MM.1S (cell line): Measurements from ENCODE around the gene SMPD3.

Experiments
- EZH2 ChIP-seq: fragments of 300-600 bp; sonication (generic); optimal IDR thresholded peaks from 2 replicates; pipeline ENCODE3; 2017; ENCODE audit warnings: low read depth, mild to moderate bottlenecking, antibody characterized with exemption, low read length, mixed read lengths
- EZH2phosphoT487 ChIP-seq: fragments of 300-600 bp; sonication (generic); IDR thresholded peaks from 2 replicates; pipeline ENCODE4 v1.6.1; 2018; ENCODE audit warnings: antibody characterized with exemption, low read length
- TF ChIP-seq, protein P1 (sequence below): fragments of 300-600 bp; sonication (generic); IDR thresholded peaks from 2 replicates; pipeline ENCODE4 v1.5.1; 2016; ENCODE audit warnings: antibody characterized with exemption, low read length, mixed read lengths

DNA sequence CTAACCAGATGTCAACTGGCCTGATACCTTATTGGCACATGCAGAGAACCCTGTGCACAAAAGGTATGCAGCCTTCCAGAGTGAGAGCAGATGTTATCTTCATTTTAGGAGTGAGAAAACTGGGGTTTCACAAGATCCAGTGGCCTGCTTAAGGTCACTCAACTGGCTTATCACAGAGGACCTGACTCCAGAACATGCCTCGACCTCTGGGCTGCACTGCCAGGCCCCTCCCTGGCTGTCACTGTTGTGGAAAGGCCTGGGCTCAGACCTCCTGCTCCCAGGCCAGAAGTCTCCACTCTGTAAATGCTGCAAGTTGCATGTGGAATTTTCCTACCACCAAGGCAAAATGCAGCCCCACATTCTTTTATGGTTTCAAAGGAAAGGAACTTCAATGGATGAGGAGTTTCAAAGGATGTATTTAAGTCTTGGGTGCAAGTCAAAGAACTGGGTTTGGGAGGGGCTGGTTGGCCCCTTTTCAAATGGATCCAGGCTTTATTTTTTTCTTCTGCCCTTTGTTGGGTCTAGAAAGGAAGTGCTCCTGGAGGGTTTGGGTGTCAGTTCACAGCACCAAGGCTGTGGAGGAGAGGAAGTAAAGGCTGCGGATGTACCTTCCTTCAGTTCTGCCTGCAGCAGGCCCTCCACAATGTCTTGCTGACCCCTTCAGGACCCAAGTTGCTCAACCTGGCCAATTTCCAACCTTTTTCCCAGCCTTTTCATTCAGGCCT is 30.4 kb upstream of the SMPD3 start:
- TF ChIP-seq EZH2phosphoT487 (no peak), EZH2 (no peak)
- TF ChIP-seq, protein P1, sequence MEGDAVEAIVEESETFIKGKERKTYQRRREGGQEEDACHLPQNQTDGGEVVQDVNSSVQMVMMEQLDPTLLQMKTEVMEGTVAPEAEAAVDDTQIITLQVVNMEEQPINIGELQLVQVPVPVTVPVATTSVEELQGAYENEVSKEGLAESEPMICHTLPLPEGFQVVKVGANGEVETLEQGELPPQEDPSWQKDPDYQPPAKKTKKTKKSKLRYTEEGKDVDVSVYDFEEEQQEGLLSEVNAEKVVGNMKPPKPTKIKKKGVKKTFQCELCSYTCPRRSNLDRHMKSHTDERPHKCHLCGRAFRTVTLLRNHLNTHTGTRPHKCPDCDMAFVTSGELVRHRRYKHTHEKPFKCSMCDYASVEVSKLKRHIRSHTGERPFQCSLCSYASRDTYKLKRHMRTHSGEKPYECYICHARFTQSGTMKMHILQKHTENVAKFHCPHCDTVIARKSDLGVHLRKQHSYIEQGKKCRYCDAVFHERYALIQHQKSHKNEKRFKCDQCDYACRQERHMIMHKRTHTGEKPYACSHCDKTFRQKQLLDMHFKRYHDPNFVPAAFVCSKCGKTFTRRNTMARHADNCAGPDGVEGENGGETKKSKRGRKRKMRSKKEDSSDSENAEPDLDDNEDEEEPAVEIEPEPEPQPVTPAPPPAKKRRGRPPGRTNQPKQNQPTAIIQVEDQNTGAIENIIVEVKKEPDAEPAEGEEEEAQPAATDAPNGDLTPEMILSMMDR, result no peak
